HepG2 (cell line): ENCODE measurements around the gene LST1. TPM values are rescaled to one million over a fixed set of nuclear protein-coding genes. Genes with fewer than 3 reads are reported as not detected.
A peak's percentile ranks its signal among the peaks of the same experiment; 100 is the strongest.

Experiments
- ARNTL ChIP-seq: sonication (generic); formaldehyde crosslinking; IDR thresholded peaks from 2 replicates; pipeline ENCODE4 v1.4.0; 2020; ENCODE audit warnings: mild to moderate bottlenecking, missing genetic modification reagents
- EP300 ChIP-seq, 3 experiments: sonication (generic) in 1 of 3; formaldehyde crosslinking in 1 of 3; IDR thresholded peaks; 2 replicates each; pipeline versions ENCODE4 v1.5.1 to v1.6.1; 2011 to 2020; ENCODE audit warnings: low read depth in 2 of 3, low read length in 2 of 3, borderline replicate concordance in 1 of 3, improper control_type of control experiment in 1 of 3, mild to moderate bottlenecking in 1 of 3, missing genetic modification reagents in 1 of 3, moderate library complexity in 1 of 3
- FOXJ3 ChIP-seq: sonication (generic); formaldehyde crosslinking; IDR thresholded peaks from 2 replicates; pipeline ENCODE4 v1.4.0; 2020; ENCODE audit warnings: missing genetic modification reagents, mild to moderate bottlenecking, borderline replicate concordance
- FOXP1 ChIP-seq, 2 experiments: fragments of 450-650 bp in 1 of 2; IDR thresholded peaks; 2 replicates each; pipeline ENCODE4 v1.6.1; 2017 to 2018; ENCODE audit warnings: antibody characterized with exemption in 1 of 2
- PITX1 ChIP-seq: sonication (generic); formaldehyde crosslinking; IDR thresholded peaks from 2 replicates; pipeline ENCODE4 v1.5.1; 2020; ENCODE audit warnings: mild to moderate bottlenecking, missing genetic modification reagents
- TCF7L2 ChIP-seq: IDR thresholded peaks from 2 replicates; pipeline ENCODE4 v1.6.1; 2011; ENCODE audit warnings: mild to moderate bottlenecking, low read depth, low read length, moderate library complexity
- TOE1 ChIP-seq: sonication (generic); formaldehyde crosslinking; IDR thresholded peaks from 2 replicates; pipeline ENCODE4 v1.4.0; 2020; ENCODE audit warnings: mild to moderate bottlenecking, missing genetic modification reagents
- XBP1 ChIP-seq: sonication (generic); formaldehyde crosslinking; IDR thresholded peaks from 2 replicates; pipeline ENCODE4 v1.5.0; 2020; ENCODE audit warnings: missing genetic modification reagents
- YEATS2 ChIP-seq: sonication (generic); formaldehyde crosslinking; IDR thresholded peaks from 2 replicates; pipeline ENCODE4 v1.4.0; 2020; ENCODE audit warnings: missing genetic modification reagents, borderline replicate concordance
- ZNF20 ChIP-seq: sonication (generic); formaldehyde crosslinking; IDR thresholded peaks from 2 replicates; pipeline ENCODE4 v1.4.0; 2020; ENCODE audit warnings: mild to moderate bottlenecking, moderate library complexity, missing genetic modification reagents
- ZNF724P ChIP-seq: sonication (generic); formaldehyde crosslinking; IDR thresholded peaks from 2 replicates; pipeline ENCODE4 v1.8.0; 2022; ENCODE audit warnings: missing genetic modification reagents, borderline replicate concordance
- ZNF746 ChIP-seq: sonication (generic); formaldehyde crosslinking; IDR thresholded peaks from 2 replicates; pipeline ENCODE4 v1.8.0; 2022; ENCODE audit warnings: mild to moderate bottlenecking, missing genetic modification reagents
- ZNF841 ChIP-seq: sonication (generic); formaldehyde crosslinking; IDR thresholded peaks from 2 replicates; pipeline ENCODE4 v1.8.1; 2023; ENCODE audit warnings: missing genetic modification reagents, borderline replicate concordance
- ZSCAN20 ChIP-seq: sonication (generic); formaldehyde crosslinking; IDR thresholded peaks from 2 replicates; pipeline ENCODE4 v1.4.0; 2020; ENCODE audit warnings: missing genetic modification reagents, mild to moderate bottlenecking, borderline replicate concordance
- polyA plus RNA-seq, 8 experiments: library from polyadenylated mRNA; depleted of rRNA in 3 of 8; stranded (reverse) in 7 of 8; unstranded in 1 of 8; fragments of >200 nt; fragmentation: Illumina TruSeq in 4 of 8; extraction: Trizol in 4 of 8; gene quantifications; 2 replicates each; pipeline versions ENCODE4 v1.2.1 to v1.2.3, GENCODE V29; 2011 to 2016; ENCODE audit warnings: low read depth in 4 of 8, missing spikeins in 1 of 8, mixed read lengths in 1 of 8; ENCODE audit not compliant: insufficient read depth in 1 of 8
- total RNA-seq, 5 experiments: library from RNA; depleted of rRNA; stranded (reverse); fragments of >200 nt; fragmentation: Illumina TruSeq; extraction: Trizol; gene quantifications; 2 replicates each; pipeline ENCODE4 v1.2.3, GENCODE V29; 2016; ENCODE audit warnings: low read depth in 1 of 5
- TF ChIP-seq, protein P1 (sequence below): sonication (generic); formaldehyde crosslinking; IDR thresholded peaks from 2 replicates; pipeline ENCODE4 v1.4.0; 2020; ENCODE audit warnings: missing genetic modification reagents, borderline replicate concordance
- TF ChIP-seq, protein P2 (sequence below): IDR thresholded peaks from 2 replicates; pipeline ENCODE4 v1.6.1; 2018; ENCODE audit warnings: missing genetic modification reagents, mild to moderate bottlenecking, missing compliant biosample characterization
- TF ChIP-seq, protein P3 (sequence below): sonication (generic); formaldehyde crosslinking; IDR thresholded peaks from 2 replicates; pipeline ENCODE4 v1.8.0; 2022; ENCODE audit warnings: mild to moderate bottlenecking, missing genetic modification reagents
- TF ChIP-seq, protein P4 (sequence below): sonication (generic); formaldehyde crosslinking; IDR thresholded peaks from 2 replicates; pipeline ENCODE4 v1.4.0; 2020; ENCODE audit warnings: missing genetic modification reagents, borderline replicate concordance

The LST1 gene
- total and polyA plus RNA-seq, 2 of the 13 experiments (the other 11 are each of a cell fraction or from before 2014, with no cell fraction given), result not detected

DNA sequence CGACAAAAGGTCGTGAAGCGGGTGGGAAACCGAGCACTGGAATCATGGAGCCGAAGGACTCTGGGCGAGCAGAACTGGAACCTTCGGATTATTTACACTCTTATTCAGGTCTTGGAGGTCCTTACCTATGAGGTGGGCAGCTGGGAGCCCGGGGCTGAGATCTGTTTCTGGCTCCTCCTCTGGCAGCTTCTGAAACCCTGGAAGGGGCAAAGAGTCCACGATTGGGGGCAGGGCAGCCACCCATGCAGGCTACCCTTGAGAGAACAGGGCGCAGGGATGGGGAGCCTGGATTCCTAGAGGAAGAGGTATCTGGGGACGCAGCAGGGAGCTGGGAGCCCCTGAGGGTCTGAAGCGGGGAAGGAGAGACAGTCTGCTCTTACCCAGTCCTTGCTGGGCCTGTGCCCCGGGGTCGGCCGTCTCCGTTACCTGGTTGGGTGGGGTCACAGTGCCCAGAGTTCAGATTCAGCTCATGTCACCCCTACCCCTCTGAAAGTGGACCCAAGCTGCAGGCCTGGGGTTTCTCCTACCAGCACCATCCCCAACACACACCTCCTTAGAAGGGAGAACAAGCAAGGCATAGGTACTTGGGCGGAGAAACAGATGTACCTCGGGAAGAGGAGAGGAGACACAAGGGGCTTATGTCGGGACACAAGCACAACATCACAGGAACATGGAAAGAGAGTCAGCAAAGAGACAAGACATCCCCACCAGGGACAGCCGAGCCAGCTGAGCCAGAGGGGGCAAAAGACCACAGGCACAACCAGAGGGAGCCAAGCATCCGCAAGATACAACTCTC is 4.4 kb upstream of the LST1 start (continued):
- TF ChIP-seq EP300 (IDR thresholded peaks at IDR 0.05; ENCODE audit: low read depth in 2 of 2, low read length in 2 of 2), result no peak
- no peak for TF ChIP-seq EP300 (CRISPR knock-in tag; IDR thresholded peaks at IDR 0.05; ENCODE audit: borderline replicate concordance)
- TF ChIP-seq ZSCAN20 (CRISPR knock-in tag), result peak; percentile 17; the same call in 1 of the 2 replicates
- 0 out of 2 replicates have a peak, but pooled peaks have one; percentile 11 for TF ChIP-seq FOXJ3 (CRISPR knock-in tag)
- TF ChIP-seq ZNF20, result no peak
- 0 out of 2 replicates have a peak, but pooled peaks have one; percentile 4 for TF ChIP-seq ZNF724P (CRISPR knock-in tag)
- TF ChIP-seq, protein P1, sequence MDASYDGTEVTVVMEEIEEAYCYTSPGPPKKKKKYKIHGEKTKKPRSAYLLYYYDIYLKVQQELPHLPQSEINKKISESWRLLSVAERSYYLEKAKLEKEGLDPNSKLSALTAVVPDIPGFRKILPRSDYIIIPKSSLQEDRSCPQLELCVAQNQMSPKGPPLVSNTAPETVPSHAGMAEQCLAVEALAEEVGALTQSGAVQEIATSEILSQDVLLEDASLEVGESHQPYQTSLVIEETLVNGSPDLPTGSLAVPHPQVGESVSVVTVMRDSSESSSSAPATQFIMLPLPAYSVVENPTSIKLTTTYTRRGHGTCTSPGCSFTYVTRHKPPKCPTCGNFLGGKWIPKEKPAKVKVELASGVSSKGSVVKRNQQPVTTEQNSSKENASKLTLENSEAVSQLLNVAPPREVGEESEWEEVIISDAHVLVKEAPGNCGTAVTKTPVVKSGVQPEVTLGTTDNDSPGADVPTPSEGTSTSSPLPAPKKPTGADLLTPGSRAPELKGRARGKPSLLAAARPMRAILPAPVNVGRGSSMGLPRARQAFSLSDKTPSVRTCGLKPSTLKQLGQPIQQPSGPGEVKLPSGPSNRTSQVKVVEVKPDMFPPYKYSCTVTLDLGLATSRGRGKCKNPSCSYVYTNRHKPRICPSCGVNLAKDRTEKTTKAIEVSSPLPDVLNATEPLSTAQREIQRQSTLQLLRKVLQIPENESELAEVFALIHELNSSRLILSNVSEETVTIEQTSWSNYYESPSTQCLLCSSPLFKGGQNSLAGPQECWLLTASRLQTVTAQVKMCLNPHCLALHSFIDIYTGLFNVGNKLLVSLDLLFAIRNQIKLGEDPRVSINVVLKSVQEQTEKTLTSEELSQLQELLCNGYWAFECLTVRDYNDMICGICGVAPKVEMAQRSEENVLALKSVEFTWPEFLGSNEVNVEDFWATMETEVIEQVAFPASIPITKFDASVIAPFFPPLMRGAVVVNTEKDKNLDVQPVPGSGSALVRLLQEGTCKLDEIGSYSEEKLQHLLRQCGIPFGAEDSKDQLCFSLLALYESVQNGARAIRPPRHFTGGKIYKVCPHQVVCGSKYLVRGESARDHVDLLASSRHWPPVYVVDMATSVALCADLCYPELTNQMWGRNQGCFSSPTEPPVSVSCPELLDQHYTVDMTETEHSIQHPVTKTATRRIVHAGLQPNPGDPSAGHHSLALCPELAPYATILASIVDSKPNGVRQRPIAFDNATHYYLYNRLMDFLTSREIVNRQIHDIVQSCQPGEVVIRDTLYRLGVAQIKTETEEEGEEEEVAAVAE (CRISPR knock-in tag), result no peak
- no peak for TF ChIP-seq TCF7L2
- TF ChIP-seq FOXP1 (IDR thresholded peaks at IDR 0.05), result no peak
- TF ChIP-seq FOXP1 (CRISPR knock-in tag; IDR thresholded peaks at IDR 0.05), result no peak
- no peak for TF ChIP-seq ZNF746 (CRISPR knock-in tag)
- no peak for TF ChIP-seq TOE1 (CRISPR knock-in tag)
- TF ChIP-seq ZNF841 (CRISPR knock-in tag), result no peak
- TF ChIP-seq, protein P2, sequence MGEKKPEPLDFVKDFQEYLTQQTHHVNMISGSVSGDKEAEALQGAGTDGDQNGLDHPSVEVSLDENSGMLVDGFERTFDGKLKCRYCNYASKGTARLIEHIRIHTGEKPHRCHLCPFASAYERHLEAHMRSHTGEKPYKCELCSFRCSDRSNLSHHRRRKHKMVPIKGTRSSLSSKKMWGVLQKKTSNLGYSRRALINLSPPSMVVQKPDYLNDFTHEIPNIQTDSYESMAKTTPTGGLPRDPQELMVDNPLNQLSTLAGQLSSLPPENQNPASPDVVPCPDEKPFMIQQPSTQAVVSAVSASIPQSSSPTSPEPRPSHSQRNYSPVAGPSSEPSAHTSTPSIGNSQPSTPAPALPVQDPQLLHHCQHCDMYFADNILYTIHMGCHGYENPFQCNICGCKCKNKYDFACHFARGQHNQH, result 0 out of 2 replicates have a peak, but pooled peaks have one; percentile 5
- TF ChIP-seq YEATS2 (CRISPR knock-in tag), result 0 out of 2 replicates have a peak, but pooled peaks have one; percentile 7
- TF ChIP-seq XBP1, result no peak
- TF ChIP-seq ARNTL (CRISPR knock-in tag), result peak; percentile 55; the same call in 1 of the 2 replicates
- TF ChIP-seq, protein P3, sequence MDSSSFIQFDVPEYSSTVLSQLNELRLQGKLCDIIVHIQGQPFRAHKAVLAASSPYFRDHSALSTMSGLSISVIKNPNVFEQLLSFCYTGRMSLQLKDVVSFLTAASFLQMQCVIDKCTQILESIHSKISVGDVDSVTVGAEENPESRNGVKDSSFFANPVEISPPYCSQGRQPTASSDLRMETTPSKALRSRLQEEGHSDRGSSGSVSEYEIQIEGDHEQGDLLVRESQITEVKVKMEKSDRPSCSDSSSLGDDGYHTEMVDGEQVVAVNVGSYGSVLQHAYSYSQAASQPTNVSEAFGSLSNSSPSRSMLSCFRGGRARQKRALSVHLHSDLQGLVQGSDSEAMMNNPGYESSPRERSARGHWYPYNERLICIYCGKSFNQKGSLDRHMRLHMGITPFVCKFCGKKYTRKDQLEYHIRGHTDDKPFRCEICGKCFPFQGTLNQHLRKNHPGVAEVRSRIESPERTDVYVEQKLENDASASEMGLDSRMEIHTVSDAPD (CRISPR knock-in tag), result no peak
- TF ChIP-seq, protein P4, sequence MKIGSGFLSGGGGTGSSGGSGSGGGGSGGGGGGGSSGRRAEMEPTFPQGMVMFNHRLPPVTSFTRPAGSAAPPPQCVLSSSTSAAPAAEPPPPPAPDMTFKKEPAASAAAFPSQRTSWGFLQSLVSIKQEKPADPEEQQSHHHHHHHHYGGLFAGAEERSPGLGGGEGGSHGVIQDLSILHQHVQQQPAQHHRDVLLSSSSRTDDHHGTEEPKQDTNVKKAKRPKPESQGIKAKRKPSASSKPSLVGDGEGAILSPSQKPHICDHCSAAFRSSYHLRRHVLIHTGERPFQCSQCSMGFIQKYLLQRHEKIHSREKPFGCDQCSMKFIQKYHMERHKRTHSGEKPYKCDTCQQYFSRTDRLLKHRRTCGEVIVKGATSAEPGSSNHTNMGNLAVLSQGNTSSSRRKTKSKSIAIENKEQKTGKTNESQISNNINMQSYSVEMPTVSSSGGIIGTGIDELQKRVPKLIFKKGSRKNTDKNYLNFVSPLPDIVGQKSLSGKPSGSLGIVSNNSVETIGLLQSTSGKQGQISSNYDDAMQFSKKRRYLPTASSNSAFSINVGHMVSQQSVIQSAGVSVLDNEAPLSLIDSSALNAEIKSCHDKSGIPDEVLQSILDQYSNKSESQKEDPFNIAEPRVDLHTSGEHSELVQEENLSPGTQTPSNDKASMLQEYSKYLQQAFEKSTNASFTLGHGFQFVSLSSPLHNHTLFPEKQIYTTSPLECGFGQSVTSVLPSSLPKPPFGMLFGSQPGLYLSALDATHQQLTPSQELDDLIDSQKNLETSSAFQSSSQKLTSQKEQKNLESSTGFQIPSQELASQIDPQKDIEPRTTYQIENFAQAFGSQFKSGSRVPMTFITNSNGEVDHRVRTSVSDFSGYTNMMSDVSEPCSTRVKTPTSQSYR (CRISPR knock-in tag), result peak; percentile 55; the same call in 1 of the 2 replicates
- peak; percentile 6; the same call in 1 of the 2 replicates for TF ChIP-seq PITX1
